CD4-positive, CD25-positive, alpha-beta regulatory T cell (primary cell): ENCODE results near the gene XPR1. TPM values are rescaled to one million over a fixed set of nuclear protein-coding genes. Genes with fewer than 3 reads are reported as not detected.

Source experiments
- ATAC-seq, 2 donors: fragments of 150-1000 bp; cut with Tn5 transposase; one replicate each; pipeline ENCODE4 v1.10.0; 2021; ENCODE audit warnings: low read depth in 2 of 2, moderate number of reproducible peaks in 2 of 2, moderate library complexity in 1 of 2
- DNase-seq, 3 donors: peaks; one replicate each; pipeline versions ENCODE4 v3.0.0 to v3.0.0-alpha.2; 2012 to 2022; ENCODE audit warnings: mixed read lengths in 1 of 3
- H3K27ac ChIP-seq: one replicate; pipeline ENCODE4 v1.7.0; 2013; ENCODE audit warnings: mild to moderate bottlenecking, low read length; ENCODE audit not compliant: insufficient read depth, poor library complexity, severe bottlenecking
- H3K27me3 ChIP-seq: one replicate; pipeline ENCODE4 v1.7.0; 2013; ENCODE audit warnings: low read length; ENCODE audit not compliant: control insufficient read depth, insufficient read depth
- H3K36me3 ChIP-seq: one replicate; pipeline ENCODE4 v1.7.0; 2013; ENCODE audit warnings: mild to moderate bottlenecking, low read length, moderate library complexity; ENCODE audit not compliant: control insufficient read depth, insufficient read depth
- H3K4me1 ChIP-seq: 2 replicates; pipeline ENCODE4 v1.7.0; 2013; ENCODE audit warnings: mild to moderate bottlenecking, low read length; ENCODE audit not compliant: insufficient read depth, control insufficient read depth, poor library complexity, severe bottlenecking
- H3K4me3 ChIP-seq: one replicate; pipeline ENCODE4 v1.7.0; 2013; ENCODE audit warnings: low read depth, mild to moderate bottlenecking, low read length, moderate library complexity
- H3K9me3 ChIP-seq, 2 experiments: 1 replicate in 1 of 2; 2 replicates in 1 of 2; pipeline ENCODE4 v1.7.0; 2013; ENCODE audit warnings: low read length in 2 of 2, mild to moderate bottlenecking in 1 of 2, moderate library complexity in 1 of 2; ENCODE audit not compliant: control insufficient read depth in 2 of 2
- H3K27ac Mint-ChIP-seq, 3 donors: one replicate each; pipeline ENCODE4 v1.8.0; 2020 to 2022; ENCODE audit warnings: mild to moderate bottlenecking in 3 of 3, mixed read lengths in 3 of 3, moderate library complexity in 2 of 3
- H3K27me3 Mint-ChIP-seq: one replicate; pipeline ENCODE4 v1.8.0; 2022; ENCODE audit warnings: mild to moderate bottlenecking, mixed read lengths
- H3K36me3 Mint-ChIP-seq: one replicate; pipeline ENCODE4 v1.8.0; 2020; ENCODE audit warnings: mixed read lengths
- H3K4me1 Mint-ChIP-seq, 4 donors: one replicate each; pipeline ENCODE4 v1.8.0; 2020 to 2022; ENCODE audit warnings: mixed read lengths in 4 of 4, mild to moderate bottlenecking in 1 of 4
- H3K4me3 Mint-ChIP-seq, 4 donors: one replicate each; pipeline ENCODE4 v1.8.0; 2020 to 2022; ENCODE audit warnings: mild to moderate bottlenecking in 4 of 4, mixed read lengths in 4 of 4, moderate library complexity in 3 of 4
- H3K9me3 Mint-ChIP-seq, 7 donors: one replicate each; pipeline ENCODE4 v1.8.0; 2020 to 2022; ENCODE audit warnings: mixed read lengths in 7 of 7, mild to moderate bottlenecking in 3 of 7, moderate library complexity in 2 of 7
- polyA plus RNA-seq, 4 donors: library from polyadenylated mRNA; unstranded; fragments of 300-500 nt; fragmentation: Illumina TruSeq; gene quantifications; one replicate each; pipeline ENCODE4 v1.2.3, GENCODE V29; 2021
- total RNA-seq: library from RNA; stranded (reverse); gene quantifications from one replicate; pipeline ENCODE4 v1.2.3, GENCODE V29; 2022

The XPR1 gene
- total and polyA plus RNA-seq, 5 donors from 2014 or later = 6.4 to 24.2 (median 11.1) TPM

DNA sequence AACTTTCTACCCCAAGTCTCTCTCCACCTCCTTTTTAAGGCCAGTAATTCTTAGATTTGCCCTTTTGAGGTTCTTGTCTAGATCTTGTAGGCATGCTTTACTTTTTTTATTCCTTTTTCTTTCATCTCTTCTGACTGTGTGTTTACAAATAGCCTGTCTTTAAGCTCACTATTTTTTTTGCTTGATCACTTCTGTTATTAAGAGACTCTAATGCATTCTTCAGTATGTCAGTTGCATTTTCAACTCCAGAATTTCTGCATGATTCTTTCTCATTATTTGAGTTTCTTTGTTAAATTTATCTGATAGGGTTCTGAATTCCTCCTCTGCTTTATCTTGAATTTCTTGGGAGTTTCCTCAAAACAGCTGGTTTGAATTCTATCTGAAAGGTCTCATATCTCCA is 30.9 kb downstream of the XPR1 start:
- no peaks in the 10 kb centered on the region for H3K4me1 ChIP-seq
- peaks cover 40 to 66% of the 10 kb centered on the region in 2 experiments for H3K9me3 ChIP-seq
- Mint-ChIP-seq H3K4me3 (no peak overlapping the region), H3K4me1 (peaks cover 5 to 35% (median 8%) of the 10 kb centered on the region in 4 donors), H3K27ac (no peak overlapping the region), H3K27me3 (no peaks in the 10 kb centered on the region), H3K36me3 (peaks cover 51% of the 10 kb centered on the region), H3K9me3 (peaks cover 5 to 70% (median 33%) of the 10 kb centered on the region in 7 donors)
- no peak for ATAC-seq
- H3K27ac ChIP-seq = no peak overlapping the region
- H3K36me3 ChIP-seq = peaks cover 18% of the 10 kb centered on the region
- H3K27me3 ChIP-seq = no peaks in the 10 kb centered on the region
- no peak for DNase-seq
- no peak overlapping the region for H3K4me3 ChIP-seq

GRCh38 chr1:180670681-180671080 is 38.9 kb downstream of the XPR1 start:
- Histone ChIP-seq H3K4me3 (no peak overlapping the region), H3K27ac (no peak overlapping the region), H3K36me3 (peaks cover 4% of the 10 kb centered on the region), H3K4me1 (no peaks in the 10 kb centered on the region), H3K27me3 (no peaks in the 10 kb centered on the region), H3K9me3 (peaks cover 30 to 37% of the 10 kb centered on the region in 2 experiments)
- H3K4me1 Mint-ChIP-seq = peaks cover 10 to 35% (median 19%) of the 10 kb centered on the region in 4 donors
- ATAC-seq (no peak), DNase-seq (no peak)
- H3K36me3 Mint-ChIP-seq = peaks cover 50% of the 10 kb centered on the region
- no peaks in the 10 kb centered on the region for H3K27me3 Mint-ChIP-seq
- peaks cover 8 to 47% (median 19%) of the 10 kb centered on the region in 7 donors for H3K9me3 Mint-ChIP-seq
- no peak overlapping the region for H3K27ac Mint-ChIP-seq
- no peak overlapping the region for H3K4me3 Mint-ChIP-seq

- H3K36me3 ChIP-seq = peaks cover 4% of the 10 kb centered on the region
- peaks cover 6 to 33% (median 13%) of the 10 kb centered on the region in 7 donors for H3K9me3 Mint-ChIP-seq
- peaks cover 14 to 37% (median 19%) of the 10 kb centered on the region in 4 donors for H3K4me1 Mint-ChIP-seq
- H3K4me3 Mint-ChIP-seq = no peak overlapping the region
- H3K27ac ChIP-seq = no peak overlapping the region
- peaks cover 44% of the 10 kb centered on the region for H3K36me3 Mint-ChIP-seq
- H3K27me3 Mint-ChIP-seq = no peaks in the 10 kb centered on the region
- H3K4me3 ChIP-seq = no peak overlapping the region
- H3K9me3 ChIP-seq = peaks cover 24 to 26% of the 10 kb centered on the region in 2 experiments
- H3K4me1 ChIP-seq = no peaks in the 10 kb centered on the region
- ATAC-seq (no peak), DNase-seq (no peak)
- no peak overlapping the region for H3K27ac Mint-ChIP-seq
- H3K27me3 ChIP-seq = no peaks in the 10 kb centered on the region
Observed at GRCh38 chr1:180672105-180672504, 40.3 kb downstream of the XPR1 start.

- Mint-ChIP-seq H3K4me3 (no peak overlapping the region), H3K27me3 (no peaks in the 10 kb centered on the region), H3K27ac (no peak overlapping the region), H3K36me3 (peaks cover 40% of the 10 kb centered on the region), H3K9me3 (peaks cover 3 to 29% (median 11%) of the 10 kb centered on the region in 7 donors), H3K4me1 (peaks cover 10 to 34% (median 18%) of the 10 kb centered on the region in 4 donors)
- Histone ChIP-seq H3K27me3 (no peaks in the 10 kb centered on the region), H3K4me1 (no peaks in the 10 kb centered on the region), H3K36me3 (peaks cover 4% of the 10 kb centered on the region), H3K9me3 (peaks cover 20 to 26% of the 10 kb centered on the region in 2 experiments), H3K4me3 (no peak overlapping the region), H3K27ac (no peak overlapping the region)
- DNase-seq = no peak
- no peak for ATAC-seq
Observed at GRCh38 chr1:180672505-180672904, 40.7 kb downstream of the XPR1 start.

- H3K4me3 Mint-ChIP-seq = peak overlapping the region in 1 of 4 donors; percentile 15
- no peaks in the 10 kb centered on the region for H3K4me1 ChIP-seq
- peaks cover 9 to 28% (median 20%) of the 10 kb centered on the region in 4 donors for H3K4me1 Mint-ChIP-seq
- peaks cover 7% of the 10 kb centered on the region for H3K36me3 ChIP-seq
- H3K27me3 Mint-ChIP-seq = no peaks in the 10 kb centered on the region
- DNase-seq (no peak), ATAC-seq (no peak)
- peaks cover 17 to 19% of the 10 kb centered on the region in 2 experiments for H3K9me3 ChIP-seq
- H3K36me3 Mint-ChIP-seq = peaks cover 33% of the 10 kb centered on the region
- H3K9me3 Mint-ChIP-seq = peaks cover 1 to 21% (median 6%) of the 10 kb centered on the region in 7 donors
- no peaks in the 10 kb centered on the region for H3K27me3 ChIP-seq
- no peak overlapping the region for H3K27ac ChIP-seq
- H3K4me3 ChIP-seq = no peak overlapping the region
- H3K27ac Mint-ChIP-seq = no peak overlapping the region
Observed at GRCh38 chr1:180674603-180675530, 43.0 kb downstream of the XPR1 start.

DNA sequence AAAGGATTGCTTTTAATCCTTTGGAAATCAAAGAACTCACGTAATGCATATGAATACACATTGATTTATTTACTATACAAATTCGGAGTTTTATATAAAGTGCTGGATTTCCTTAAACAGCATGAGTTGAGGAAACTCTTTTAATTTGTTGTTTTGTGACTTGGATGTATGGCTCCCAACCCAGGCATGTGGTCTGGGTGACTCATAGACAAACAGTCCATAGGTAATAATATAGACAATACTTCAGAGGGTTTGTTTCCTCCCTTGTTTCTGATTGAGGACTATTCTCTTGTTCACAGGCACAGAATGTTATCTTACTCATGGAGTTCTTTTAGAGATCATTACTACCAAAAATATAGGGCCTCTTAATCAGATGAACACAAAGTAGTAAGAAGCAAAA is 43.8 kb downstream of the XPR1 start:
- Mint-ChIP-seq H3K4me3 (no peak overlapping the region), H3K4me1 (peaks cover 4 to 29% (median 21%) of the 10 kb centered on the region in 4 donors), H3K36me3 (peaks cover 34% of the 10 kb centered on the region), H3K9me3 (peaks cover 1 to 14% (median 6%) of the 10 kb centered on the region in 7 donors), H3K27me3 (no peaks in the 10 kb centered on the region), H3K27ac (no peak overlapping the region)
- Histone ChIP-seq H3K27me3 (no peaks in the 10 kb centered on the region), H3K4me1 (no peaks in the 10 kb centered on the region), H3K9me3 (peaks cover 10 to 12% of the 10 kb centered on the region in 2 experiments), H3K27ac (no peak overlapping the region), H3K36me3 (peaks cover 7% of the 10 kb centered on the region), H3K4me3 (no peak overlapping the region)
- no peak for ATAC-seq
- DNase-seq = no peak

GRCh38 chr1:180680558-180681144 is 48.8 kb downstream of the XPR1 start:
- DNase-seq (no peak), ATAC-seq (no peak)
- Mint-ChIP-seq H3K36me3 (peaks cover 38% of the 10 kb centered on the region), H3K9me3 (peaks cover 0 to 13% (median 4%) of the 10 kb centered on the region in 7 donors), H3K4me3 (no peak overlapping the region), H3K4me1 (peaks cover 6 to 15% (median 13%) of the 10 kb centered on the region in 4 donors), H3K27ac (peak overlapping the region in 1 of 3 donors; percentile 28), H3K27me3 (no peaks in the 10 kb centered on the region)
- Histone ChIP-seq H3K9me3 (peaks cover 0 to 2% of the 10 kb centered on the region in 2 experiments), H3K4me1 (no peaks in the 10 kb centered on the region), H3K27ac (no peak overlapping the region), H3K36me3 (peaks cover 9% of the 10 kb centered on the region), H3K27me3 (no peaks in the 10 kb centered on the region), H3K4me3 (no peak overlapping the region)
